Stomach (tissue), 9 donors: Measurements from ENCODE around the gene ESR2. TPM values are rescaled to one million over a fixed set of nuclear protein-coding genes. Genes with fewer than 3 reads are reported as not detected.
"Not testable (repeated sequence)": the region's sequence is repeated elsewhere in the genome, so short reads cannot be mapped to it uniquely, and the experiment has no call there.

ENCODE experiments used
- DNase-seq, 2 donors: peaks; one replicate each; pipeline versions ENCODE4 v3.0.0 to v3.0.0-alpha.2; 2013 to 2019
- H3K27ac ChIP-seq, 5 donors: fragments of 200-600 bp in 4 of 5; sonication (generic) in 4 of 5; one replicate each; pipeline ENCODE4 v1.5.1; 2013 to 2019; ENCODE audit warnings: mild to moderate bottlenecking in 1 of 5, moderate library complexity in 1 of 5
- H3K27me3 ChIP-seq, 3 donors: fragments of 200-600 bp; sonication (generic); one replicate each; pipeline ENCODE4 v1.5.1; 2017 to 2019; ENCODE audit warnings: mixed run types in 1 of 3
- H3K36me3 ChIP-seq, 4 donors: fragments of 200-600 bp; sonication (generic); 1 replicate in 3 of 4; 2 replicates in 1 of 4; pipeline ENCODE4 v1.5.1; 2016 to 2019
- H3K4me1 ChIP-seq, 4 donors: fragments of 200-600 bp; sonication (generic); one replicate each; pipeline ENCODE4 v1.5.1; 2016 to 2019
- H3K4me3 ChIP-seq, 4 donors: fragments of 200-600 bp; sonication (generic) in 3 of 4; one replicate each; pipeline ENCODE4 v1.5.1; 2016 to 2019; ENCODE audit warnings: mild to moderate bottlenecking in 1 of 4
- H3K9me3 ChIP-seq, 4 donors: fragments of 200-600 bp; sonication (generic); one replicate each; pipeline ENCODE4 v1.5.1; 2016 to 2019
- EP300 ChIP-seq: sonication (generic); formaldehyde crosslinking; IDR thresholded peaks from one replicate; pipeline ENCODE4 v1.6.1; 2017; ENCODE audit warnings: antibody characterized with exemption
- POLR2A ChIP-seq, 4 donors: fragments of 450-650 bp; IDR thresholded peaks; one replicate each; pipeline ENCODE4 v1.6.1; 2016; ENCODE audit warnings: antibody characterized with exemption in 4 of 4, control low read depth in 2 of 4, mild to moderate bottlenecking in 1 of 4, moderate library complexity in 1 of 4
- POLR2AphosphoS5 ChIP-seq, 3 donors: sonication (generic); formaldehyde crosslinking; IDR thresholded peaks; one replicate each; pipeline ENCODE4 v1.6.1; 2016; ENCODE audit warnings: antibody characterized with exemption in 3 of 3
- WGBS, 5 donors: extraction: QIAGEN DNeasy Blood & Tissue Kit in 3 of 5; methylation state at CpG; one replicate each; pipeline versions ENCODE4 v1.1.5 to v1.1.7; 2013 to 2018; 5-methylcytosine and 5-hydroxymethylcytosine counted together
- intact Hi-C: fragments of 100-400 bp; cut with DNase I; formaldehyde crosslinking; loops from one replicate; pipeline ENCODE4 v1.15.1; 2023; ENCODE audit warnings: low total_unique reads
- polyA plus RNA-seq, 3 donors: library from polyadenylated mRNA; stranded (reverse); fragments of 200-250 nt; gene quantifications; one replicate each; pipeline ENCODE4 v1.2.3, GENCODE V29; 2013
- small RNA-seq, 4 donors: library from RNA; depleted of rRNA; stranded (forward); fragments of <200 nt; gene quantifications; one replicate each; pipeline ENCODE3, GENCODE V24; 2016
- total RNA-seq, 5 donors: library from RNA; depleted of rRNA; stranded (reverse); fragments of >200 nt; gene quantifications; one replicate each; pipeline versions ENCODE4 v1.1.0 to v1.2.3, GENCODE V29; 2014 to 2016
- TF ChIP-seq, protein P1 (sequence below), 7 experiments: fragments of 450-650 bp in 4 of 7; fragments of 200-600 bp in 3 of 7; sonication (generic) in 3 of 7; IDR thresholded peaks; one replicate each; pipeline ENCODE4 v1.5.1; 2016 to 2019; ENCODE audit warnings: antibody characterized with exemption in 7 of 7, control low read depth in 2 of 7, mild to moderate bottlenecking in 1 of 7
- donor health status: healthy with polysubstance abuse.
- donor health status: Bipolar disorder and iron deficiency.
- donor health status: healthy.

The ESR2 gene
- total and polyA plus RNA-seq, 8 donors, result 0.08 to 1.3 (median 0.58) TPM; not detected in 5

DNA sequence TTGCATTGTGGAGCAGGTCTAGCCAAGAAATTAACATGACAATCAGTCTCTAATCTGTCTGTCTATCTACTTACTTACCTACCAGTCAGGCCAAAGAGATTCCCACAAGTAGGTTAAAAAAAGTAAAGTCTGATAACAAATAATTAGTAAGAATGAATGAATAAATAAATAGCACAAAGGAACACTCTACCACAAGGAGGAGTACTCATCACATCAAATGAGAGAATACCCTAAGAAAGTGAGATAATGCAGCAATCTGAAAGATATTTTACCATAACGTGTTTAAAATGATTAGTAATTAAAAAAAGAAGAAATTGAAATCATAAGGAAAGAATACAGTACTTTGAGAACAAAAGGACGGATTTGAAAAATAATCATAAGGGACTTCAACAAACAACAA lies 254.1 kb downstream of the ESR2 start:
- H3K27me3 ChIP-seq, result no peaks in the 10 kb centered on the region
- WGBS, 5 donors, result 88 to 94% (median 93%) methylated on average over 2 of the region's 2 CpGs
- no peak overlapping the region for H3K4me3 ChIP-seq
- H3K27ac ChIP-seq, result no peak overlapping the region
- no peak for DNase-seq
- TF ChIP-seq, protein P1, sequence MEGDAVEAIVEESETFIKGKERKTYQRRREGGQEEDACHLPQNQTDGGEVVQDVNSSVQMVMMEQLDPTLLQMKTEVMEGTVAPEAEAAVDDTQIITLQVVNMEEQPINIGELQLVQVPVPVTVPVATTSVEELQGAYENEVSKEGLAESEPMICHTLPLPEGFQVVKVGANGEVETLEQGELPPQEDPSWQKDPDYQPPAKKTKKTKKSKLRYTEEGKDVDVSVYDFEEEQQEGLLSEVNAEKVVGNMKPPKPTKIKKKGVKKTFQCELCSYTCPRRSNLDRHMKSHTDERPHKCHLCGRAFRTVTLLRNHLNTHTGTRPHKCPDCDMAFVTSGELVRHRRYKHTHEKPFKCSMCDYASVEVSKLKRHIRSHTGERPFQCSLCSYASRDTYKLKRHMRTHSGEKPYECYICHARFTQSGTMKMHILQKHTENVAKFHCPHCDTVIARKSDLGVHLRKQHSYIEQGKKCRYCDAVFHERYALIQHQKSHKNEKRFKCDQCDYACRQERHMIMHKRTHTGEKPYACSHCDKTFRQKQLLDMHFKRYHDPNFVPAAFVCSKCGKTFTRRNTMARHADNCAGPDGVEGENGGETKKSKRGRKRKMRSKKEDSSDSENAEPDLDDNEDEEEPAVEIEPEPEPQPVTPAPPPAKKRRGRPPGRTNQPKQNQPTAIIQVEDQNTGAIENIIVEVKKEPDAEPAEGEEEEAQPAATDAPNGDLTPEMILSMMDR (IDR thresholded peaks at IDR 0.05), result no peak
- TF ChIP-seq POLR2A (IDR thresholded peaks at IDR 0.05) (no peak), EP300 (no peak), POLR2AphosphoS5 (IDR thresholded peaks at IDR 0.05) (no peak)
- H3K9me3 ChIP-seq, result peaks cover 0 to 11% (median 0%) of the 10 kb centered on the region in 4 donors
- peaks cover 0 to 41% (median 16%) of the 10 kb centered on the region in 4 donors for H3K36me3 ChIP-seq
- intact Hi-C loops, result no loop called here
- H3K4me1 ChIP-seq, result no peaks in the 10 kb centered on the region

DNA sequence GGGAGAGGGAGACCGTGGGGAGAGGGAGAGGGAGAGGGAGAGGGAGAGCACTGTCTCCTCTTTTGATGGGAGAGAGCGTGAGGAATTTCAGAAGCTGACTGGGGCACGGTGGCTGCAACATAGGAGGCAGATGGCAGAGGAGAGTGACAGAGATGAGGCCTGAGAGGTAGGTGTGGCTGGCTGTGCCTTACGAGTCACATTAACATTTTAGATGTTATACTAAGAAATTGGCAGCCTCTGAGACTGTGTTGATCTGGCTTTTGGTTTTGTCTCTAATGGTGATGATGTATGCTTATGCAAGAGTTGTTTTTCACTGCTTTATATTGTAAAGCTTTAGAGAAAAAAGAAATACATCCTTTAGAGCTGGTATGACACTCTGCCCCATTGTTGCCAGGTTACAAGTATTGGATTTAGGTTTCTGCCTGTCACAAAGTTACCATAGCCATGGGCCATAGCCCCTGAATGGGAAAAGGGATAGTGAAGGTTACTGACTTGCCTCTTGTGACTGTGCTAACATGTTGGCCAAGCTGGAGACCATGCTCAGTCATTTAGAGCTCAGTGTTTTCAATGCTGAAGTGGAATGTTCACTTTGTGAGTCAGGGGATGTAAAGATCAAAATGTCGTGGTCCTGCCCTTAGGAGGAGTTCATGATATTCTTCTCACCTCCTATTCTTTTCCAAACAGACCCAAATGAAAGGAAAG lies 255.2 kb downstream of the ESR2 start:
- peaks cover 0 to 40% (median 17%) of the 10 kb centered on the region in 4 donors for H3K36me3 ChIP-seq
- no peaks in the 10 kb centered on the region for H3K27me3 ChIP-seq
- no peak for DNase-seq
- intact Hi-C loops, result no loop called here
- no peak overlapping the region for H3K4me3 ChIP-seq
- WGBS, 5 donors, result 90 to 97% (median 95%) methylated on average over 4 to 5 of the region's 5 CpGs
- H3K4me1 ChIP-seq, result no peaks in the 10 kb centered on the region
- no peak overlapping the region for H3K27ac ChIP-seq
- H3K9me3 ChIP-seq, result peaks cover 0 to 11% (median 0%) of the 10 kb centered on the region in 4 donors
- TF ChIP-seq, protein P1 (IDR thresholded peaks at IDR 0.05), result no peak
- TF ChIP-seq POLR2A (IDR thresholded peaks at IDR 0.05), result no peak

DNA sequence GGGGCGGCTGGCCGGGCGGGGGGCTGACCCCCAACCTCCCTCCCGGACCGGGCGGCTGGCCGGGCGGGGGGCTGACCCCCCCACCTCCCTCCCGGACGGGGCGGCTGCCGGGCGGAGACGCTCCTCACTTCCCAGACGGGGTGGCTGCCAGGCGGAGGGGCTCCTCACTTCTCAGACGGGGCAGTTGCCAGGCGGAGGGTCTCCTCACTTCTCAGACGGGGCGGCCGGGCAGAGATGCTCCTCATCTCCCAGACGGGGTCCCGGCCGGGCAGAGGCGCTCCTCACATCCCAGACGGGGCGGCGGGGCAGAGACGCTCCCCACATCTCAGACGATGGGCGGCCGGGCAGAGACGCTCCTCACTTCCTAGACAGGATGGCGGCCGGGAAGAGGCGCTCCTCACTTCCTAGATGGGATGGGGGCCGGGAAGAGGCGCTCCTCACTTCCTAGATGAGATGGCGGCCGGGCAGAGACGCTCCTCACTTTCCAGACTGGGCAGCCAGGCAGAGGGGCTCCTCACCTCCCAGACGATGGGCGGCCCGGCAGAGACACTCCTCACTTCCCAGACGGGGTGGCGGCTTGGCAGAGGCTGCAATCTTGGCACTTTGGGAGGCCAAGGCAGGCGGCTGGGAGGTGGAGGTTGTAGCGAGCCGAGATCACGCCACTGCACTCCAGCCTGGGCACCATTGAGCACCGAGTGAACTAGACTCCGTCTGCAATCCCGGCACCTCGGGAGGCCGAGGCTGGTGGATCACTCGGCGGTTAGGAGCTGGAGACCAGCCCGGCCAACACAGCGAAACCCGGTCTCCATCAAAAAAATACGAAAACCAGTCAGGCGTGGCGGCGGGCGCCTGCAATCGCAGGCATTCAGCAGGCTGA lies 256.1 kb downstream of the ESR2 start:
- H3K4me1 ChIP-seq, H3K27me3 ChIP-seq, DNase-seq, H3K9me3 ChIP-seq, H3K27ac ChIP-seq, intact Hi-C loops, H3K4me3 ChIP-seq: not testable (repeated sequence)
- 97 to 99% (median 98%) methylated on average over 19 to 60 of the region's 66 CpGs for WGBS, 5 donors
- H3K36me3 ChIP-seq, result peaks cover 0 to 31% (median 13%) of the 10 kb centered on the region in 4 donors

DNA sequence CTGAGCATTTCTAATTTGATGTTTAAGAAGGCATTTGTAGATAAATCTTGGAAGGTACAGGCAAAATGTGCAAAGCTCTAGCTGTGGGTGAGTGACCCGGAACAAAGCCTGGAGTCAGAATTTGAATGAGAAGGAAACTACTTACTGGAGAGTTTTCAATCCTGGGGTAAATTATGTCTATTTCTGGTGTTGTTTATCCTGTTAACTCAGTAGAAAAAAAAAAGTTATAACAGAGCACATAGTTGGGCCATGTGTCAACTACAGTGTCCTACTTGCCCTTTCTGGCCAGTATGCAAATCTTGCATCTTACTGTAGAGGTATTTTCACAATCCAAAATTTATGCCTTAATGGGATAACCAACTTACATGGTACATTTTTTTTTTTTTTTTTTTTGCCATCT lies 259.0 kb downstream of the ESR2 start:
- TF ChIP-seq POLR2AphosphoS5 (IDR thresholded peaks at IDR 0.05) (no peak), EP300 (no peak), POLR2A (IDR thresholded peaks at IDR 0.05) (no peak)
- TF ChIP-seq, protein P1 (IDR thresholded peaks at IDR 0.05), result no peak
- DNase-seq, result no peak
- Histone ChIP-seq H3K36me3 (peaks cover 10 to 51% (median 35%) of the 10 kb centered on the region in 4 donors), H3K27me3 (no peaks in the 10 kb centered on the region), H3K9me3 (no peaks in the 10 kb centered on the region), H3K4me3 (no peak overlapping the region), H3K4me1 (no peaks in the 10 kb centered on the region), H3K27ac (no peak overlapping the region)
- 68 to 89% (median 73%) methylated on average over 1 of the region's 1 CpG for WGBS, 5 donors
- intact Hi-C loops, result no loop called here

Small RNAs within 50 kb of the gene (small RNA-seq; reads per million reads assigned to genes)
- gene MIR548H1, result 0 reads per million in 4 donors

Other genes with a start within 250 kb of the ESR2 start
- gene MTHFD1, start 94.0 kb upstream of the ESR2 start, total RNA-seq, result 10 to 100 TPM in 4 of 5 donors, 1 to 10 TPM in 1; 8.4 to 42.0 (median 31.9) TPM
- gene MTHFD1, start 94.0 kb upstream of the ESR2 start, polyA plus RNA-seq, result 10 to 100 TPM; 13.3 to 29.7 (median 19.5) TPM
- 1 to 10 TPM in 2 of 5 donors, under 1 TPM in 1, not detected in 2; 0.72 to 3.2 (median 1.3) TPM for gene AKAP5, start 171.1 kb upstream of the ESR2 start, total RNA-seq
- under 1 TPM in 2 of 3 donors, not detected in 1; 0.15 to 0.25 TPM for gene AKAP5, start 171.1 kb upstream of the ESR2 start, polyA plus RNA-seq
- gene ZBTB25, start 209.5 kb upstream of the ESR2 start, total RNA-seq, result 10 to 100 TPM in 1 of 5 donors, 1 to 10 TPM in 4; 2.3 to 10.1 (median 5.4) TPM
- 1 to 10 TPM; 2.4 to 2.9 (median 2.6) TPM for gene ZBTB25, start 209.5 kb upstream of the ESR2 start, polyA plus RNA-seq
- gene ZBTB1, start 210.4 kb upstream of the ESR2 start, total RNA-seq, result 100 to 1,000 TPM in 1 of 5 donors, 10 to 100 TPM in 4; 32.6 to 137 (median 44.9) TPM
- gene ZBTB1, start 210.4 kb upstream of the ESR2 start, polyA plus RNA-seq, result 10 to 100 TPM in 2 of 3 donors, 1 to 10 TPM in 1; 9.8 to 14.5 (median 11.5) TPM
- 10 to 100 TPM in 4 of 5 donors, under 1 TPM in 1; under 0.01 to 29.3 (median 16.9) TPM for gene HSPA2, start 246.4 kb upstream of the ESR2 start, total RNA-seq
- gene HSPA2, start 246.4 kb upstream of the ESR2 start, polyA plus RNA-seq, result 10 to 100 TPM in 1 of 3 donors, 1 to 10 TPM in 2; 3.5 to 27.5 (median 5.6) TPM